Activated CD4-positive, CD25-positive, alpha-beta regulatory T cell treated with anti-CD3 and anti-CD28 coated beads, Interleukin-2, amount 50 U/mL, for 16 hours (primary cell): ENCODE measurements around the gene CCT8L2.
"Not testable (repeated sequence)": the region's sequence is repeated elsewhere in the genome, so short reads cannot be mapped to it uniquely, and the experiment has no call there.

Experiments
- DNase-seq: peaks from one replicate; pipeline ENCODE4 v3.0.0-alpha.2; 2020; ENCODE audit warnings: low read depth, low spot score

Gene CCT8L2, protein sequence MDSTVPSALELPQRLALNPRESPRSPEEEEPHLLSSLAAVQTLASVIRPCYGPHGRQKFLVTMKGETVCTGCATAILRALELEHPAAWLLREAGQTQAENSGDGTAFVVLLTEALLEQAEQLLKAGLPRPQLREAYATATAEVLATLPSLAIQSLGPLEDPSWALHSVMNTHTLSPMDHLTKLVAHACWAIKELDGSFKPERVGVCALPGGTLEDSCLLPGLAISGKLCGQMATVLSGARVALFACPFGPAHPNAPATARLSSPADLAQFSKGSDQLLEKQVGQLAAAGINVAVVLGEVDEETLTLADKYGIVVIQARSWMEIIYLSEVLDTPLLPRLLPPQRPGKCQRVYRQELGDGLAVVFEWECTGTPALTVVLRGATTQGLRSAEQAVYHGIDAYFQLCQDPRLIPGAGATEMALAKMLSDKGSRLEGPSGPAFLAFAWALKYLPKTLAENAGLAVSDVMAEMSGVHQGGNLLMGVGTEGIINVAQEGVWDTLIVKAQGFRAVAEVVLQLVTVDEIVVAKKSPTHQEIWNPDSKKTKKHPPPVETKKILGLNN

DNA sequence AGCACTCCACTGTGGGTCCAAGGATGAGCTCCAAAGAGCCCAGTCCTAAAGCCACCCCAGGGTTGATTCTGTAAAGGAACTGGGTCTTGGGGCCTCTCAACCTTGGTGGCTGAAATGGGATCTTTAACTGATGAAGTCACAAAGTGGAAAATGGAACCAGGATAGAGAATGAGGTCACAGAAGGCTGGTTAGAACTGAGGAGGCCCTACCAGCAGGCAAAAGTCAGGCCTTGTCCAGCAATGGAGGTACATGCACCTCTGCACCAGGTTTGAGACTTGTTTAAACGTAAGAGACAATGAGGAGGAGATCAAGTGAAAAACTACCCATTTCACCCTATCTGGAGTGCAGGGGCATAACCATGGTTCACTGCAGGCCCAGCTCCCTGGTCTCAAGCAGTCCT is at the start of gene CCT8L2:
Gene CCT8L2, minus strand, starts transcription at position 101 of the 400 bp plus-strand sequence. CDS start 260 bp downstream, outside the sequence.
- not testable (repeated sequence) for DNase-seq

DNA sequence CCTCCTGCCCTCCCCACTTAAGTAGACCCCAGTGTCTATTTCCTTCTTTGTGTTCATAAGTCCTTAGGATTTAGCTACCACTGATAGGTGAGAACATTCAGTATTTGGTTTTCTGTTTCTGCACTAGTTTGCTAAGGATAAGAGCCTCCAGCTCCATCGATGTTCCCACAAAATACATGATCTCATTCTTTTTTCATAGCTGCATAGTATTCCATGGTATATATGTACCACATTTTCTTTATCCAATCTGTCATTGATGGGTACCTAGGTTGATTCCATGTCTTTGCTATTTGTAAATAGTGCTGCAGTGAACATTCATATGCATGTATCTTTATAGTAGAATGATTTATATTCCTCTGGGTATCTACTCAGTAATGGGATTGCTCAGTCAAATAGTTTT is 42.8 kb upstream of the CCT8L2 start:
- DNase-seq, result not testable (repeated sequence)

DNA sequence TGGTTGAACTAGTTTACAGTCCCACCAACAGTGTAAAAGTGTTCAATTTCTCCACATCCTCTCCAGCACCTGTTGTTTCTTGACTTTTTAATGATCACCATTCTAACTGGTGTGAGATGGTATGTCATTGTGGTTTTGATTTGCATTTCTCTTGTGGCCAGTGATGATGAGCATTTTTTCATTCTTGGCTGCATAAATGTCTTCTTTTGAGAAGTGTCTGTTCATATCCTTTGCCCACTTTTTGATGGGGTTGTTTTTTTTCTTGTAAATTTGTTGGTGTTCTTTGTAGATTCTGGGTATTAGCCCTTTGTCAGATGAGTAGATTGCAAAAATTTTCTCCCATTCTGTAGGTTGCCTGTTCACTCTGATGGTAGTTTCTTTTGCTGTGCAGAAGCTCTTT is 41.5 kb upstream of the CCT8L2 start:
- DNase-seq, result not testable (repeated sequence)

DNA sequence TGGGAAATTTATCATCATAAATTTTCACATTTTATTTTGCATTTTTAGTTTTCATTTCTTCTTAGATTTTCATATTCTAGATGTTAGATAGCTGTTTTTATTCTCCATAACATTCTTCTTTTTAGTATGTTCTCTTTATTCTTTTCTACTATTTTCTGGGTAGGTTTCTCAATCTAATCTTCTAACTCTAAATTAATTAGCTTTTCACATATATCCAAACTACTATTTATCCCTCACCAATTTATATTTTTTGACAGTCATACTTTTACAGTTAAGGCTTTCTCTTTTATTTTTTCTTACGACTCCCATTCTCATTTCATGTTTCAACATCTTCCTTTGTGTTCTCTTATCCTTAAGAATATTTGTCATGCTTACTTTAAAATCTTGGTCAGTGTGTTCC is 35.9 kb upstream of the CCT8L2 start:
- not testable (repeated sequence) for DNase-seq

DNA sequence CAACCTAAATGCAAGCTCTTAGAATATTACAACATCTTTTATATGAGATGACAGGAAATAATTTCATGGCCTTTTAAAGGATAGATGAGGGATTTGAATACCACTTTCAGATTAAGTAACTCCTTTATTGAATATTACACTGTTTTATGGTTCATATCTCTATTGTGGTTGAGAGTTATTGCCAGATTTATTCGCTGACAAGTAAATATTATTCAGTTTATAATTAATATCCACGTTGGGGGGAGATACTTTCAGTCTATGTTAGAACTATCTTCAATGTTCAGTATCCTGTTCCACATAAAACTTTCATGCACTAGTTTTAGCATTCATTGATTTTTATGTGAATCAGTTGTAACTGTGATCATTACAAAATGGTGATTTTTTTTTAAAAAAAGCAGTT is 32.4 kb upstream of the CCT8L2 start:
- DNase-seq, result not testable (repeated sequence)

DNA sequence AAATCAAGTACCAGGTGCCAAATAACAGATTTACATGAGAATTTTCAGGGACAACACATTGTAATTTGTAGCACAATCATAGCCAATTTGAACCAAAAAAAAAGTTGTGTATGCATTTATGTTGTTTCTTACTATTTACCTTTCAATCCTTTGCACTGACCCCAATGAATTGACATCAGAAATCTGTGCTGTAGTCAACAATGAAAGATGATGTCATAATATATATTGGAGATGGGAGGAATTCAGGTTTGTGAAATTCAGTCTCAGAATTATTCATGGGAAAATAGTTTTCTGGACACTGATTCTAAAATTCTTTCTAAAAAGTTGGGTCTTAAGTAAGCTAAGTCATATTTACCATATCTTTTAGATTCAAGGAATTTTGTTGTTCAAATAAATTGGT is 31.0 kb upstream of the CCT8L2 start:
- DNase-seq, result not testable (repeated sequence)

DNA sequence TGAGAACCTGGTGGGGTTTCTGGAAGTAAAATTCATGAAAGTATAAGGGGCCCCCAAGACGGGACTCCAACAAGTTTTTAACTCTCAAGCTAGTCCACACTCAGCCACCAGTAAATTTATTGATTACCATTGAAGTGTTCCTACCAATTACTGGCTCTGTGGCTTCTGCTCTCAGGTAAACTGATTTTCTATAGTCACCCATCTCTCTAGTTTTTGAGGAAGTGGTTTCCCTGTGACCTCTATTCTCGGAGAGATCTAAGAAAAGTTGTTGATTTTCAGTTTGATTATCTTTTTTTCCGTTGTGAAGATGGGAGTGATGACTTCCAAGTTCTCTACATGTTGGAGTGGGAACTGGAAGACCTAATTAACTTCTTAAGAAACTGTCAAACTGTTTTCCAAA is 24.9 kb upstream of the CCT8L2 start:
- not testable (repeated sequence) for DNase-seq

DNA sequence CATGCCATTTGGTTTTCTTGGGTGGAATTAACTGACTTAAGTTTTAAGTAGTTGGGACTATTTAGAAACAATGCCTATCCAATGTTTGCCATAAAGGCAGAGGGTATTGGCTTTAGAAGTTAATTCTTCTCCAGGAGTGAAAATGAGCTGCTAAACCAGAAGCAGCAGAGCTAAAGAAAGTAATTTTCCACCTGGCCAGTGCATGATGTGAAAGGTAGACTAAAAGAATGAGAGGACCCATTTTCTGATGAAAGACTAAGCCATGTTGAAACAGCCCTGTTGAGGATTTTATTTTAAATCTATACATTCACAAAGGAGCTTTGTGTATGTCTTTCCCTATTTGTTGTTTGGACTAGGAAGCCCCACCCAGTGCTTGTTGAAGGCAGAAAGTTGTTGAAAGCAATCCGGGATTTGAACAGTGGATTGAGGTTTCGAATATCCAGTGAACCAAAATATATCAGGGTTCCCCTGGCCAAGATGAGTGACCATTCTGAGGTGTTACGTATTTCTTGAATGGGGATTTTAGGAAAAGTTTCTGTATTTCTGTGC is 23.9 kb upstream of the CCT8L2 start:
- DNase-seq, result not testable (repeated sequence)

DNA sequence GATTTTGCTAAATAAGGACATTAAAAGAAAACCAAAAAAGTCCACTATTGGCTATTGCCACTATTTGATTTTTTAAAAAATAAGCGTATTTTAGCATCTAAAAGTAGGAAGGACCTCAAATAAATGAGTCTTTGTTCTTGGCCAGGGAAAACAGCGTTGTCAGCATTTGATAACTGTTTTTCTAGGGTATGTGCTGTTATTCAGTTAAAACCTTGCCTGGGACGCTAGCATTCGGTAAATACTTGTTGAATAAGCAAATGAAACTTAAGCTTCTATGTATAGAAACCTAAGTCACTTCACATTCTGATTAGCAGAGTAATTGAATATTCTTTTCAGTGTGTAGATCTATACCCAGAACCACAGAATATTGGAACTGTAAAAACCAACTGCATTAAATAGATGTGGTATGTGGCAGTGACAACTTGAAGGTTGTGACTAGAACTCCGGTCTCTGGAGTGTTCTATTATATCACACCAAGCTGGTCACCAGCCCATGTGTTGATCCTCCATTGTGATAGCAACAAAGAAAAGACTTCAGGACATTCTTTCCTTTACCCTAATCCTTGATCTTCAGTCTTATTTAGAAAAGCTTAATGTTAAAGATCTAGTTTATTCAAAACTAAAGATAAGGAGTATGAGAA is 23.1 kb upstream of the CCT8L2 start:
- not testable (repeated sequence) for DNase-seq

DNA sequence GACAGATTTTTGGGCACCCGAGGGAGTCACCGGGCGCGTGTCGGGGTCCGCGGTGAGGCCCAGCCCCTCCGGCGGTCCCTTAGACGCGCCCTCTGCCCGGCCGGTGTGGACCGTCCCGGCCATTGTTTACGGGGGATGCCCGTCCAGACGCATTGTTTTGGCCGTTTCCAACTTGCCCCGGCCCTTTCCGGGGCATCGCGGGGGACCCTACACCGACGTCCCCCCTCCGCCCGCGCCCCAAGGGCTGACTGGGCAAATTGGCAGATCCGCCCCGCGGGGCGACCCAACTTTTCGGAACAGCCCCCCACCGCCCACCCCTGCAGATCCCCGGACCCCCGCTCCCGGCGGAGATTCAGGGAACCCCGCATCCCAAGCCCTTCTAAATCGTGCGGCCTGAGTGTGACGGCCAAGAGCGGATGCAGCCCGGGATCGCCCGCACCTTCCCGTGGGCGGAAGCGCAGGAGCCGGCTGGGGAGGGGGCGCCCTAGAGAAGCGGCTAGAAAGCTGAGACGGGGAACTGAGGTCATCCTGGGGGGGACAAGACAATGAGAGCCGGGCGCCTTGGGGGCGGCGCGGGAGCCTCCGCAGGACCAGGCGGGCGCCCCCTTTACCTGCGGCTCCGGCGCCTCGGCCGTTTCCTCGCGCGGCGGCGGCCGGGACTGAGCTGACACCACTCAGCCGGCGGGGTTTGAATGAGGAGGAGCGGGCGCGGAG is 17.1 kb upstream of the CCT8L2 start:
- DNase-seq, result no peak

DNA sequence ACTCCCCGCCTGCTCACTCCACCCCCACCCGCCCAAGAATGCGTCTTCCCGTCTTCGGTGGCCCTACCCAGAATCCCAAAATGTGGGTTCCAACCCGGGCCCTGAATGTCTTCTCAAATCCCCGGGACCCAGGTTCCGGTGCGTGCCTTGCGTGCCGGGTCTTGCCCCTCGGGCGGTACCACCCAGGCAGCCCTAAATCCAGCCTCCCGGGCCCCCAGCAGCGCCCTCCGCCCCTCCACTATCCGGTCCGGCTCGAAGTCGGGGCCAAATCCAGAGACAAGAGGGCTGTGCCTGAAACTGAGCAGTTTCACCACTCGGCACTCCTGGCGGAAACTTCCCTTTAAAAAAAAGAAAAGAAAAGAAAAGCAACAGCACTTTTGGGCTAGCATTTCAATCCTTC is 16.3 kb upstream of the CCT8L2 start:
- no peak for DNase-seq

DNA sequence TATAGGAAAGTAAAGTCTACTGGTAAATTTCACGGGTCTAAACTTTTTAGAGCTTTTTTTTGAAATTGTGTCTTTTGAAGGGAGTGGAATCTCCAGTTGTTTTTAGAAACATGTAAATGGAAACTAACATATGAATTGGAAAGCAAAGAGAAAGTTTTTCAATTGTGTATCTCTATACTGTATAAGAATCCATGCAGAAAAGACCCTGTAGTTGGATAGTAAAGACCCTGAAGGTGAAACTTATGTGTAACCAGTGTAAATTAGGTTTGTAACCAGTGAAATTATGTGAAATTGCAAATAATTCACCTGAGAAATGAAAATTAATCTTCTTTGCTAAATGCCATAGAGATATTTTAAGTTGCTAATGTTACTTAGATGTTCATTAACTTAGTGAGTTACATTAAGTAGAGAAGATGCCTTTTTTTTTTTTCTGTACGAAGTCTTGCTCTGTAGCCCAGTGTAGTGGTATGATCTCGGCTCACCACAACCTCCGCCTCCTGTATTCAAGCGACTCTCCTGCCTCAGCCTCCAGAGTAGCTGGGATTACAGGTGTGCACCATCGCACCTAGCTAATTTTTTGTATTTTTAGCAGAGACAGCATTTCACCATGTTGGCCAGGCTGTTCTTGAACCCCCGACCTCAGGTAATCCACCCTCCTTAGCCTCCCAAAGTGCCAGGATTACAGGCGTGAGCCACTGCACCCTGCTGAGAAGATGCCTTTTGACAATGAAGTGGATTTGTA is 11.8 kb upstream of the CCT8L2 start:
- DNase-seq, result not testable (repeated sequence)

DNA sequence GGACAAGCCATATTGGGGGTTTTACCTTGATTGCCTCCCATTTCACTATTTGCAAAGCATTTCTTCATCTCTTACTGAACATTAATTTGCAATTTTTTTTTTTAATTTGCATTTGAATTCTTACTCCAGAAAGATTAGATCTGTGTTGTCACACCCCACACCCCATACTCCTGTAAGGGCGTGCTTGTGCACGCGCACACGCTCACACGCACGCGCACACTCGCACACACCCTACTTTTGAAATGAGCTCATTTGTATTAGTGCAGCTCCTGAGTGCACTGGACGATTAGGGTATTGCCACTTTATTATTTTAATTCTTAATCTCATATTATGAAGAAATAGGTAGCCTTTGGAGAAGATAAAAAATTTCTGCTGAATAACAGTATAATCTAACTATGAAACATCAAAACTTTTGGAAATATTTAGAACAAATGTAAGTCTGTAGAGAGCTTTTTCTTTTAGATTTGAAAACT is 11.2 kb upstream of the CCT8L2 start:
- DNase-seq, result not testable (repeated sequence)

DNA sequence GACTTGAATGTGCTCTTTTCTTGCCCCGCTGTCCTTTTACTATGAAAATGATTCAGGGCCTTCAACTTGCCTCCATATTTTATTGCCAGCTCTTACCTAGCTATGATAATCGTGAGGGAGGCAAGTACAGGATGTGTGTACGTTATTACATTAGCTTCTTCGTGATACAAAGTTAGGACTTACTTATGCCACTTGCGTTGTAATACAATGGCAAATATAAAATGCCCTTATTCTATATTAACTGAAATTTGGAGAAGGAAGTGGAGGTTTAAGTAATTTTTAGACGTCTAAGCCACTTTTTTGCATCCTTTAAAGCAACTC is 10.8 kb upstream of the CCT8L2 start:
- DNase-seq, result no peak

DNA sequence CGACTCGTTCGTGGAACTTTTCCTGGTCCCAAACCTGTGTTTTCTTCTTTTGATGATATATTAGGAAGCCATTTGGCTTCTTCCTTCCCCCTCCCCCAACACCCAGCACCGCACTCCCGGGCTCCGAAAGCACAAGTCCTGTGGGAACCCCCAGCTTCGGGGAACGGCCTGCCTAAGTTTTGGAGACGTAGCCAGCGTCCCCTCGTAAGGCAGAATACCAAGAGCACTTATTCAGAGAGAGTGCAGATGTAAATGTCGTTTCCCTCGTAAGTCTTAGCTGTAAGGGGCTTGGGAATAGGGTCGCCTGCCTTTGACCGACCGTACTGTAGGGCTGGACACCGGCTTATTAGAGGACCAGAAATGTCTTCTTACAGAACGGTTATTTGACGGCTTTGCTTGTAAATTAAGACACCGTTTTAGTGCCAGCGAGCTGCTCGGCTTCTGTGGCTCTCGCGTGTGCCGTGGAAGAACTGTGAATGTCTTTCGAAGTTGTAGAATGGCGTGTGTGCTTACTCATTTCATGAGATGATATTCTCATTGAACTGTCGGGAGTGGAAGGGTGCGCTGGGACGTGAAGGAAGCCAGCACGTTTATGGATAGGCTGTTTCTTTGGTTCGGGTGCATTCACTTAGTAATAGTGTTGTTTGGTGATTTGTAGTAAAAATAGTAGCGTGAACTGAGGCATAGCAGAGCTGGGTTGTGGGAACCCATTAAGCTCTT is 10.3 kb upstream of the CCT8L2 start:
- not testable (repeated sequence) for DNase-seq

DNA sequence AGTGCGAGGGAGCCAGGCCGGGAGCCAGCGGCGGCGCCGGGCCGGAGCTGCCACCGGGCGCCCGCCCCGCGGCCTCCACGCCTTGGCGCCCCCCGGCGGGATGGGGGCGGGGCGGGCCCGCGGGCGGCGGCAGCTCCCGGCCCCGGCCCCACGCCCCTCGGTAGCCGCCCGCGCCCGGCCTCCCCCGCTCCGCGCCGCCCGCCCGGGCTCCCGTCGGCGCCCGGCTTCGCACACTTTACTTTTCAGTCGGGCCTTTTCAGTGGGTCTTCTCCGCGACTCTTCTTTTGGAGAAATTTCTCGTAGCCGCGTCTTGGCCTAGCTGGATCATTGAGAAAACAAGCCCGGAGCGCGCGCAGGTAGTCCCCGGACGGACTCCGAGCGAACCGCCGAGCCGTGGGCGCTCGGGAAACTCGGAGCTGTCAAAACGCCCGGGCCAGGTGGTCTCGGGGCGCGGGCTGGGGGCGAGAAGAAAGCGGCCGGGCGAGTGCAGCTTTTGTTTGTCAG is 9.7 kb upstream of the CCT8L2 start:
- DNase-seq, result not testable (repeated sequence)

DNA sequence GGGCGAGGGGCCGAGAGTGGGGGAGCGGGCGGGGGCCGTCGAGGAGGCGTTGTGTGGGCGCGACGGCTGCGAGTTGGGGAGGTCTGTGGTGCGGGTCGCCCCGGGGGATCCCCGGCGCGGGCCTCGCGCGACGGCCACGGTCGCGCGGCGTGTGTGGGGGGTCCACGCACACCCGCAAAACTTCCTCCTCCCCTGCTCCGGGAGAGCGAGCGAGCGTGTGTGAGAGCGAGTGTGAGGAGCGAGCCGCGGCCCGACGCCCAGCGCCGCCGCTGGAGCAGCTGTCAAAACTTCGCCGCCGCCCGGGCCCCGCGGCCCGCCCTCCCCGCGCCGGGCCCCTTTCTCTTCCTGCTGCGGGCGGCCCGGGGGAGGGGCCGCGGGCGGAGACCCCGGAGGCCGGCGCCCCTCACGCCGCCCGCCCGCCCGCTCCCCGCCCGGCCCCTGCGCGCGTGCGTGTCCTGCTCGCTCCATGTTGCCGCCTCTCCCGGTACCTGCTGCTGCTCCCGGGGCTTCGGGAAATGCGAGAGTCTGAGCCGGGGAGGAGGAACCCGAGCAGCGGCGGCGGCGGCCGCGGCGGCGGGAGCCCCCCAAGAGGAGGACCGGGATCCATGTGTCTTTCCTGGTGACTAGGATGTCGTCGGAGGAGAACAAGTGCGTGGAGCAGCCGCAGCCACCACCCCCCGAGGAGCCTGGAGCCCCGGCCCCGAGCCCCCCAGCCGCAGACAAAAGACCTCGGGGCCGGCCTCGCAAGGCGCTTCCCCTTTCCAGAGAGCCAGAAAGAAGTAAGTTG is 9.0 kb upstream of the CCT8L2 start:
- DNase-seq, result no peak

DNA sequence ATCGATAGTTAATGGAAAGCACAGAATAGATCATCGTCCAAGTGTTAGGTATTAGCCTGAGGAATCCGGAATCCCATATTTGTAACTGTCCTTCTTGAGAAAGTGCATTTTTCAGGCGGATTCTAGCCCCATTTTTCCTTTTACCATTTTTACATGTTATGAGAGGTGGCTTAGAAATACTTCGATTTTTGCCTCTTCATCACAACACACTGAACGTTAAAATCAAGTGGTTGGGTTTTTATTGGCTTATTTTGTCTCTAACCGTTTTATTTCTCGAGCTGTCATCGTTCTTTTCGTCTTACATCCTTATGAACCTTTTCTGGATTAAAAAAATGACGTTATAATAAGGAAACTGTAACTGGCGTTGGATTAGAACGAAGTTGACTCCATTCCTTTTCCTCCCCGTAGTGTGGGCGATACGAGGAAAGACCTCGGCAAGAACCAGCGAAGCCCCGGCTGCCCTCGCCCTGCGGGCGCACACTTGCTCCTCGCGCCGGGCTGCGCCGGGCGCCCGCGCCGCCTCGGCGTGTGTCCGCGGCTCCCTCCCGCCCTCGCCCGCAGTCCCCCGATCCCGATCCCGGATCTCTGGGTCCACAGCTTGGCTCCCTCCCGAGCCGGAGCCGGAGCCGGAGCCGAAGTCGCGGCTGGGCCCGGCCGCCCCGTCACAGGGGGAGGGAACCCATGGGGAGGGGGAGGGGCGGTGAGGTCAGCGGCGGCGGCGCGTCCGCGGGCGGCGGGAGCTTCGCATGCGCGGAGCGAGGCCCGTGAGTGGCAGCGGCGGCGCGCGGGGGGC is 8.2 kb upstream of the CCT8L2 start:
- not testable (repeated sequence) for DNase-seq

DNA sequence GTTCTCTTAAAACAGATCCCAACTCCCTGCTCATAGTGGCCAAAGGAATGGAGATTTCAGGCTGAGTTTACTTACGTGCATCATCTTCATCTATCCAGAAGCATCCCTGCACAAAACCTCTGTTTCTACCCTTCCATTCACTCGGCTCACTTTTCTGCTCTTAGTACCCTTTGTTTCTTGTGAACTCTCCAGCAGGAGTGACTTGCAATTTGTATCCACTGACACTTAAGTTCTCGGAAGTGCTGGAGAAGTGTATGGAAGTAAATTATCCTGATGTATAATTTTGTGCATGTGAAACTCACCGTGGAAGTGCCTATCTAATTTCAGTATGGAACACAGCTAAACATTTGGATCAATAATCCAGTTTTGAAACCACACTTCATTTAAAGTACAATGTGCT is 7.0 kb upstream of the CCT8L2 start:
- DNase-seq, result not testable (repeated sequence)
